ENCODE measurements around the gene MFSD12. TPM values are rescaled to one million over a fixed set of nuclear protein-coding genes. Genes with fewer than 3 reads are reported as not detected.

MFSD12 gene
- total RNA-seq, 2 donors from 2014 or later: 28.4 to 54.3 TPM

DNA sequence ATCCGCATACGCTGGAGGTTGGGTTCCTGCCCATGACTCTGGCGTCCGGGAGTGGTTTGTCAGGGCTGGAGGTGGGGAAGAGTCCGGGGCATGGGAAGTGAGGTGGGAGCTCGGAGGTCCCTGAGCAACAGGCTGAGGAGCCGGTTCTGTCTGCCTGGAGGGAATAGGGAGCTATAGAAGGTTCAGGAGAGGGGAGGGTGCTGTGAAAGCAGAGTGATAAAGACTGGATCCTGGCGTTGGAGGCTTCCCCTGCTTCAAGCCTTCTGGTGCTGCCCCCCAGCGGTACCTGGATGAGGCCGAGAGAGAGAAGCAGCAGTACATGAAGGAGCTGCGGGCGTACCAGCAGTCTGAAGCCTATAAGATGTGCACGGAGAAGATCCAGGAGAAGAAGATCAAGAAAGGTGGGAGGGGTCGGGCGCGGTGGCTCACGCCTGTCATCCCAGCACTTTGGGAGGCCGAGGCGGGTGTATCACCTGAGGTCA lies 17.9 kb upstream of the MFSD12 start:
- Histone ChIP-seq H3K9me3 (no peaks in the 10 kb centered on the region), H3K27me3 (no peaks in the 10 kb centered on the region), H3K9ac (ENCODE audit: low read depth in 2 of 2, low read length in 2 of 2) (no peak overlapping the region), H3K4me3 (no peak overlapping the region), H3K36me3 (no peaks in the 10 kb centered on the region), H3K27ac (no peak overlapping the region), H3K4me1 (peaks cover 10% of the 10 kb centered on the region)
- TF ChIP-seq, protein P1, sequence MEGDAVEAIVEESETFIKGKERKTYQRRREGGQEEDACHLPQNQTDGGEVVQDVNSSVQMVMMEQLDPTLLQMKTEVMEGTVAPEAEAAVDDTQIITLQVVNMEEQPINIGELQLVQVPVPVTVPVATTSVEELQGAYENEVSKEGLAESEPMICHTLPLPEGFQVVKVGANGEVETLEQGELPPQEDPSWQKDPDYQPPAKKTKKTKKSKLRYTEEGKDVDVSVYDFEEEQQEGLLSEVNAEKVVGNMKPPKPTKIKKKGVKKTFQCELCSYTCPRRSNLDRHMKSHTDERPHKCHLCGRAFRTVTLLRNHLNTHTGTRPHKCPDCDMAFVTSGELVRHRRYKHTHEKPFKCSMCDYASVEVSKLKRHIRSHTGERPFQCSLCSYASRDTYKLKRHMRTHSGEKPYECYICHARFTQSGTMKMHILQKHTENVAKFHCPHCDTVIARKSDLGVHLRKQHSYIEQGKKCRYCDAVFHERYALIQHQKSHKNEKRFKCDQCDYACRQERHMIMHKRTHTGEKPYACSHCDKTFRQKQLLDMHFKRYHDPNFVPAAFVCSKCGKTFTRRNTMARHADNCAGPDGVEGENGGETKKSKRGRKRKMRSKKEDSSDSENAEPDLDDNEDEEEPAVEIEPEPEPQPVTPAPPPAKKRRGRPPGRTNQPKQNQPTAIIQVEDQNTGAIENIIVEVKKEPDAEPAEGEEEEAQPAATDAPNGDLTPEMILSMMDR (IDR thresholded peaks at IDR 0.05): no peak
- DNase-seq: peak; percentile 28
- intact Hi-C loops (cut with DNase I): no loop called here

DNA sequence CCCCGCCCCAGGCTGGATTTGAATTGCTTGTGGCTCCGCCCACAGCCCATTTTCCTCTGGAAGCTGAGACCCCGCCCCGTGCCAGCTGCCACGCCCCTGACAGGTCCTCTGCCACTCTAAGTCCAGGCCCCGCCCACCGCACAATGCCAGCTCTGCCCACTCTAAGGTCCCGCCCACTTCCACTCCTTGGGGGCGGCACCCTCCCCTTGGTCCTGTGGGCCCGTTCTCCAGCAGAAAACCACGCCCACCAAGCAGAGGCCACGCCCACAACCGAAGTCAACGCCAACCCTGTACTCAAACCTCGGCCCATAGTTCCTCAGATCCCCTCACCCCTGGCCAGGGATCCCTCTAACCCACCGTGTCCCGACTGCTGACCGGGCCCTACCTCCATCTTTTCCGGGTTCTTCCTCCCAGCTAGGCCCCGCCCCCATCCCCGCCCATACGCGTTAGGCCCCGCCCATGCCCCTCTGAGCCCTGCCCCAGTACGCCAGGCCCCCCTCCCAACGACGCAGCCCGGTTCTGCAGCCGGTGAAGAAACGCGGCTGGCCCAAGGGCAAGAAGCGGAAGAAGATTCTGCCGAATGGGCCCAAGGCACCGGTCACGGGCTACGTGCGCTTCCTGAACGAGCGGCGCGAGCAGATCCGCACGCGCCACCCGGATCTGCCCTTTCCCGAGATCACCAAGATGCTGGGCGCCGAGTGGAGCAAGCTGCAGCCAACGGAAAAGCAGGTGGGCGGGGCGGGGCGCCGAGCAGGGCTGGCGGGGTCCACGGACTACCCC lies 16.7 kb upstream of the MFSD12 start:
- H3K4me1 ChIP-seq: peaks cover 10% of the 10 kb centered on the region
- DNase-seq: peak; percentile 95
- intact Hi-C loops (cut with DNase I): no loop called here
- TF ChIP-seq, protein P1 (IDR thresholded peaks at IDR 0.05): no peak
- peak overlapping the region in 1 of 2 donors; percentile 81 for H3K9ac ChIP-seq (ENCODE audit: low read depth in 2 of 2, low read length in 2 of 2)
- no peak overlapping the region for H3K27ac ChIP-seq
- no peaks in the 10 kb centered on the region for H3K9me3 ChIP-seq
- H3K27me3 ChIP-seq: no peaks in the 10 kb centered on the region
- peak overlapping the region; percentile 96 for H3K4me3 ChIP-seq
- no peaks in the 10 kb centered on the region for H3K36me3 ChIP-seq

DNA sequence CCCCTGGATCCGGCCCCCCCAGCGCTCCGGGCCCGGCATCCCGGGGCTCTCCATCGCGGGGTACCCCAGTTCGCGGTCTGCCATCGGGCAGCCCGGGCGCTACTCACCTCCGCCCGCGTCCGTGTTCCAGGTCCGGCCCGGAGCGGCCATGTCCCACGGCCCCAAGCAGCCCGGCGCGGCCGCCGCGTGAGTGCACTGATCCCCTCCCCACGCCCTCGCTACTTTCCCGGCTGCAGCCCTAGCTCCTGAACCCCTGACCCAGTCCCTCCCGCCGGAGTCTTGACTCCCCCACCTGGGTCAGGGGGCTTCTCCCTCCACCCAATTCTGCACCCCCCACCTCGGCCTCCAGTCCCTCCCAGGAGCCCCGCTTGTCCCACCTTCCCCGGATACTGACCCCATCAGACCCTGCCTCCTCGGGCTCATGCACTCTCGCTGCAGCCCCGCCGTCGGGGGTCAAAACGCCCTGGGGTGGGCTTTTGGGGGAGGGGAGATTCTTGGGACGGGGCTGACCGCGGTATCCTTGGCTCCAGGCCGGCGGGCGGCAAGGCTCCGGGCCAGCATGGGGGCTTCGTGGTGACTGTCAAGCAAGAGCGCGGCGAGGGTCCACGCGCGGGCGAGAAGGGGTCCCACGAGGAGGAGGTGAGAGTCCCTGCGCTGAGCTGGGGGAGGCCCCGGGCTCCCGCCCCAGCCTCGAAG lies 15.9 kb upstream of the MFSD12 start:
- H3K9me3 ChIP-seq: no peaks in the 10 kb centered on the region
- H3K27ac ChIP-seq: peak overlapping the region; percentile 85
- intact Hi-C loops (cut with DNase I): no loop called here
- TF ChIP-seq, protein P1 (IDR thresholded peaks at IDR 0.05): no peak
- peaks cover 10% of the 10 kb centered on the region for H3K4me1 ChIP-seq
- no peaks in the 10 kb centered on the region for H3K27me3 ChIP-seq
- peak; percentile 41 for DNase-seq
- H3K4me3 ChIP-seq: peak overlapping the region; percentile 96
- H3K9ac ChIP-seq (ENCODE audit: low read depth in 2 of 2, low read length in 2 of 2): peak overlapping the region; percentile 81
- no peaks in the 10 kb centered on the region for H3K36me3 ChIP-seq

DNA sequence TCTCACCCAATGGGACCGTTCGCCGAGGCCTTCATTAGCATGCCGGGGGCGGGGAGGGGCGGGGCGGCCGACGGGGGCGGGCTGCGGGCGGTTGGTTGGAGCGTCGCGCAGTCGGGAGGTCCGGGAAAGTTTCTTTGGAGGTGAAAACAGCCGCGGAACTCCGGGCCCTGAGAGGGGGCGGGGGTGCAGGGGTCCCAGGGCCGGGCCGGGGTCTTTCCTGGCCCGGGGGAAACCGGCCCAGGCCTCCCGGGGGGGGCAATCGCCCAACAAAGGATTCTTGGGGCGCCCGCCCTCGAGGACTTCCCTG lies 15.4 kb upstream of the MFSD12 start, which contains the start of gene HMG20B:
Gene HMG20B, plus strand, starts transcription at position 90 of the 307 bp plus-strand sequence. CDS start 366 bp downstream, outside the sequence.
- peaks cover 10% of the 10 kb centered on the region for H3K4me1 ChIP-seq
- TF ChIP-seq, protein P1 (IDR thresholded peaks at IDR 0.05): no peak

DNA sequence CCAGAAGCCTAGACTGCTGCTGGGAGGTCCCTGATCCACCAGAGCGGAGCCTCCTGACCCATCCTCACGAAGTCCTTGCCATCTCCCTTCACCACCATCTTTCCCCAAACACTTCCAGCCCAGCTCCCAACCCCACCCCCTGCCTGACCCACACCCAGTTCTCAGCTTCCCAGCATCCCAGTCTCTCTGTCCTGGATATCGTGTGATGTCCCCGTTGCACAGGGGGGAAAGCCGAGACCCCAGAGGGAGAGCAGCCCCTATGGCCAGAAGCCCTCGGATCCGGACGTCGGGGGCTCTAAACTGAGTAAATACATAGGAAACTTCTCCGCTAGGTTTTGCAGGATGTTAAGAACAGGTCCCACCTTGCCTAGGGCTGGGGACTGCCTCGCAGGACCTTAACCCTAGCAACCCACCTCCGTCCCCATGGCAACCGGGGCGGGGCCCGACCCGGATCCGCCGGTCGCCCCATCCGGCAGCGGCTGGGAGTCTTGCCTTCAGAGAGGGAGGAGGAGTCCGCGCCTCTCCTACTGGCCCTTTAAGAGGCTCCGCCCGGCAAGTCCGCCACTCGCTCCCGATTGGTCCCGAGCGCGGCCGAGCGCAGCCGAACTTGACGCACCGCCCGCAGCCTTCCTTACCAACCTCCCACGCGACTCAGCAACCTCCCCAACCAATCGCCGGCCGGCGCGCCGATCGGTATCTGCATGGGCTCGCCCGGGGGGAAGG lies 14.9 kb upstream of the MFSD12 start:
- peak; percentile 100 for DNase-seq
- H3K4me3 ChIP-seq: peak overlapping the region; percentile 96
- no peaks in the 10 kb centered on the region for H3K36me3 ChIP-seq
- no peaks in the 10 kb centered on the region for H3K9me3 ChIP-seq
- intact Hi-C loops (cut with DNase I): no loop called here
- H3K27ac ChIP-seq: peak overlapping the region; percentile 28
- no peaks in the 10 kb centered on the region for H3K27me3 ChIP-seq
- peaks cover 10% of the 10 kb centered on the region for H3K4me1 ChIP-seq
- TF ChIP-seq, protein P1 (IDR thresholded peaks at IDR 0.05): no peak
- H3K9ac ChIP-seq (ENCODE audit: low read depth in 2 of 2, low read length in 2 of 2): peak overlapping the region; percentile 12 to 58

More for the DNA sequence above, 15.4 kb upstream of the MFSD12 start, which contains the start of gene HMG20B:
- Histone ChIP-seq H3K27me3 (no peaks in the 10 kb centered on the region), H3K9me3 (no peaks in the 10 kb centered on the region), H3K9ac (ENCODE audit: low read depth in 2 of 2, low read length in 2 of 2) (peak within 1 kb of the TSS; percentile 81), H3K27ac (peak within 1 kb of the TSS; percentile 85), H3K36me3 (no peaks in the 10 kb centered on the region), H3K4me3 (peak within 1 kb of the TSS; percentile 96)
- no peak for DNase-seq
- intact Hi-C loops (cut with DNase I): no loop called here
